Measurements from ENCODE around the gene ANKRD9. TPM values are rescaled to one million over a fixed set of nuclear protein-coding genes. Genes with fewer than 3 reads are reported as not detected.
A peak's percentile ranks its signal among the peaks of the same experiment; 100 is the strongest.

Gene ANKRD9
- polyA plus RNA-seq, 4 donors, result 21.2 to 88.4 (median 43.6) TPM

DNA sequence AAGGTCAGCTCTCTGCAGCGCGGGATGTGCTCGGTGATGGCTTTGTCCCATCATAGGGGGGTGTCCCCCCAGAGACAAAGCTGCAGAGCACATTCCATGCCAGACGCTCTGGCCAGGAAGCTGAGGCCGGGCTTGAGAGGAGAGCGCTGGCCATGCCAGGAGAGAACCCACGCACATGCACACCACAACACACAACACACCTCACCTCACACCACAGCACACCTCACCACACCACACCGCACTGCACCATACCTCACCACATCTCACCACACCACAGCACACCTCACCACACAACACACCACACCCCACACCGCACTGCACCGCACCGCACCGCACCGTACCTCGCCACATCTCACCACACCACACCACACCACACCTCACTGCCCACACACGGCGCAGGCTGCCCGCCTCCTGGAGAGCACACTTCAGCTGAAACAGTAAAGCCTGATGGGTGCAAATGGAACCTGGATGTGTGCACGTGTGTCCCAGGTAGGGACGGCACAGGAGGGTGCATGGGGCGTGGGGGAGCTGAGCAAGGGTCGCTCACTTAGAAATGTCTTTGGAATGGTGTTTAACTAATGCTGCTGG, 10.8 kb downstream of the ANKRD9 start:
- FAIRE-seq (no peak), DNase-seq (no peak)
- Histone ChIP-seq H3K36me3 (ENCODE audit: control insufficient read depth in 3 of 3, insufficient read depth in 2 of 3, low read depth in 1 of 3, low read length in 3 of 3) (peaks cover 0 to 60% (median 7%) of the 10 kb centered on the region in 3 donors), H3K4me1 (ENCODE audit: control insufficient read depth in 3 of 3, insufficient read depth in 2 of 3, low read depth in 1 of 3, low read length in 2 of 3) (peaks cover 2 to 7% (median 4%) of the 10 kb centered on the region in 3 donors), H3K4me3 (ENCODE audit: low read depth in 1 of 3, low read length in 3 of 3) (no peak overlapping the region), H3K9me3 (ENCODE audit: control insufficient read depth in 2 of 2, insufficient read depth in 1 of 2, low read depth in 1 of 2, low read length in 1 of 2) (no peaks in the 10 kb centered on the region), H3K27ac (ENCODE audit: low read depth in 1 of 3, low read length in 2 of 3) (peak overlapping the region in 1 of 3 donors; percentile 36), H3K27me3 (ENCODE audit: control insufficient read depth in 3 of 3, insufficient read depth in 3 of 3, low read length in 3 of 3) (no peaks in the 10 kb centered on the region)
- 88 to 90% (median 88%) methylated on average over 21 of the region's 21 CpGs for WGBS, 3 donors

DNA sequence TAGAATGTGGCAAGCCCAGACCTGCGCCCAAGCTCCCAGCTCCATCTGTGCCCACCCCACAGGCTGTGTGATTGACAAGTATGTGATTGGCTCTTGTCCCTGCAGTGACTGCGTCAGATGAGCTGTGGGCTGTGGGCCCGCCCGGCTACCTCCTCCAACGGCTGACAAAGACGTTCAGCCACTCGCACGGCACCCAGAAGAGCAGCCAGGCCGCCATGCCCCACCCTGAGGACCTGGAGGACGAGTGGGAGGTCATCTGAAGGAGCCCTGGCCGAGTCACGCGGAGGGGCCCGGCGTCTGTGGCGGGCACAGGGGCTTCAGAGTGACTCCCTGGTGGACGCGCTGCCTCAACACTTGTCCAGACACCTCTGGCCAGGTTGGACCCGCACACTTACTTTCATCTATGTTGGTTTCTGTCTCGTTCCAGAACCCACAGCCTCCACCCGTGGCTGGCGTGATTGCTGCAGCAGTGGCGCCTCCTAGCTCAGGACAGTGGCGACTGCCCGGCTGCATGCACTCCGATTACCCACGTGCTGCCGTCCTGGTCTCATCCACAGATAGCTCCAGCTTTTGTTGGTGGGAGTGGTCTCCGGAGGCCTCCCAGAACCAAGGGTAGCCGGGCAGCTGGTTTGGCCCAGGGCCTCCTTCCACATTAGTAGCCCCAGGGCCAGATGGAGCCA, 11.4 kb downstream of the ANKRD9 start:
- Histone ChIP-seq H3K4me3 (ENCODE audit: low read depth in 1 of 3, low read length in 3 of 3) (no peak overlapping the region), H3K9me3 (ENCODE audit: control insufficient read depth in 2 of 2, insufficient read depth in 1 of 2, low read depth in 1 of 2, low read length in 1 of 2) (no peaks in the 10 kb centered on the region), H3K27ac (ENCODE audit: low read depth in 1 of 3, low read length in 2 of 3) (no peak overlapping the region), H3K4me1 (ENCODE audit: control insufficient read depth in 3 of 3, insufficient read depth in 2 of 3, low read depth in 1 of 3, low read length in 2 of 3) (peaks cover 2 to 7% (median 4%) of the 10 kb centered on the region in 3 donors), H3K27me3 (ENCODE audit: control insufficient read depth in 3 of 3, insufficient read depth in 3 of 3, low read length in 3 of 3) (no peaks in the 10 kb centered on the region), H3K36me3 (ENCODE audit: control insufficient read depth in 3 of 3, insufficient read depth in 2 of 3, low read depth in 1 of 3, low read length in 3 of 3) (peaks cover 0 to 64% (median 7%) of the 10 kb centered on the region in 3 donors)
- WGBS, 3 donors, result 71 to 81% (median 74%) methylated on average over 26 to 30 of the region's 30 CpGs
- DNase-seq (peak in 1 of 2 donors; percentile 58), FAIRE-seq (no peak)

GRCh38 chr14:102496958-102497744, 12.4 kb downstream of the ANKRD9 start:
- no peak for FAIRE-seq
- peaks cover 0 to 70% (median 7%) of the 10 kb centered on the region in 3 donors for H3K36me3 ChIP-seq (ENCODE audit: control insufficient read depth in 3 of 3, insufficient read depth in 2 of 3, low read depth in 1 of 3, low read length in 3 of 3)
- 95% methylated on average over 42 of the region's 42 CpGs for WGBS, 3 donors
- H3K27ac ChIP-seq (ENCODE audit: low read depth in 1 of 3, low read length in 2 of 3), result no peak overlapping the region
- peaks cover 2 to 7% (median 4%) of the 10 kb centered on the region in 3 donors for H3K4me1 ChIP-seq (ENCODE audit: control insufficient read depth in 3 of 3, insufficient read depth in 2 of 3, low read depth in 1 of 3, low read length in 2 of 3)
- H3K27me3 ChIP-seq (ENCODE audit: control insufficient read depth in 3 of 3, insufficient read depth in 3 of 3, low read length in 3 of 3), result no peaks in the 10 kb centered on the region
- H3K9me3 ChIP-seq (ENCODE audit: control insufficient read depth in 2 of 2, insufficient read depth in 1 of 2, low read depth in 1 of 2, low read length in 1 of 2), result no peaks in the 10 kb centered on the region
- no peak for DNase-seq
- no peak overlapping the region for H3K4me3 ChIP-seq (ENCODE audit: low read depth in 1 of 3, low read length in 3 of 3)

- 95 to 97% (median 95%) methylated on average over 11 of the region's 11 CpGs for WGBS, 3 donors
- H3K4me1 ChIP-seq (ENCODE audit: control insufficient read depth in 3 of 3, insufficient read depth in 2 of 3, low read depth in 1 of 3, low read length in 2 of 3), result peaks cover 2 to 7% (median 4%) of the 10 kb centered on the region in 3 donors
- DNase-seq, result no peak
These were observed 13.3 kb downstream of the ANKRD9 start for GRCh38 chr14:102496331-102496691.

GRCh38 chr14:102495491-102496330, 13.9 kb downstream of the ANKRD9 start:
- Histone ChIP-seq H3K4me3 (ENCODE audit: low read depth in 1 of 3, low read length in 3 of 3) (no peak overlapping the region), H3K27me3 (ENCODE audit: control insufficient read depth in 3 of 3, insufficient read depth in 3 of 3, low read length in 3 of 3) (no peaks in the 10 kb centered on the region), H3K36me3 (ENCODE audit: control insufficient read depth in 3 of 3, insufficient read depth in 2 of 3, low read depth in 1 of 3, low read length in 3 of 3) (peaks cover 0 to 65% (median 5%) of the 10 kb centered on the region in 3 donors), H3K4me1 (ENCODE audit: control insufficient read depth in 3 of 3, insufficient read depth in 2 of 3, low read depth in 1 of 3, low read length in 2 of 3) (peaks cover under 1 to 7% (median 2%) of the 10 kb centered on the region in 3 donors), H3K9me3 (ENCODE audit: control insufficient read depth in 2 of 2, insufficient read depth in 1 of 2, low read depth in 1 of 2, low read length in 1 of 2) (no peaks in the 10 kb centered on the region), H3K27ac (ENCODE audit: low read depth in 1 of 3, low read length in 2 of 3) (no peak overlapping the region)
- WGBS, 3 donors, result 95 to 96% (median 95%) methylated on average over 26 of the region's 26 CpGs
- DNase-seq (no peak), FAIRE-seq (no peak)

More at GRCh38 chr14:102496331-102496691, 13.3 kb downstream of the ANKRD9 start:
- no peak overlapping the region for H3K27ac ChIP-seq (ENCODE audit: low read depth in 1 of 3, low read length in 2 of 3)
- H3K4me3 ChIP-seq (ENCODE audit: low read depth in 1 of 3, low read length in 3 of 3), result no peak overlapping the region
- H3K27me3 ChIP-seq (ENCODE audit: control insufficient read depth in 3 of 3, insufficient read depth in 3 of 3, low read length in 3 of 3), result no peaks in the 10 kb centered on the region
- no peak for FAIRE-seq
- no peaks in the 10 kb centered on the region for H3K9me3 ChIP-seq (ENCODE audit: control insufficient read depth in 2 of 2, insufficient read depth in 1 of 2, low read depth in 1 of 2, low read length in 1 of 2)
- peaks cover 0 to 68% (median 7%) of the 10 kb centered on the region in 3 donors for H3K36me3 ChIP-seq (ENCODE audit: control insufficient read depth in 3 of 3, insufficient read depth in 2 of 3, low read depth in 1 of 3, low read length in 3 of 3)

- H3K4me1 ChIP-seq (ENCODE audit: control insufficient read depth in 3 of 3, insufficient read depth in 2 of 3, low read depth in 1 of 3, low read length in 2 of 3), result peaks cover 0 to 7% (median 2%) of the 10 kb centered on the region in 3 donors
- DNase-seq (no peak), FAIRE-seq (no peak)
- H3K27me3 ChIP-seq (ENCODE audit: control insufficient read depth in 3 of 3, insufficient read depth in 3 of 3, low read length in 3 of 3), result no peaks in the 10 kb centered on the region
- no peak overlapping the region for H3K4me3 ChIP-seq (ENCODE audit: low read depth in 1 of 3, low read length in 3 of 3)
- no peaks in the 10 kb centered on the region for H3K9me3 ChIP-seq (ENCODE audit: control insufficient read depth in 2 of 2, insufficient read depth in 1 of 2, low read depth in 1 of 2, low read length in 1 of 2)
- no peak overlapping the region for H3K27ac ChIP-seq (ENCODE audit: low read depth in 1 of 3, low read length in 2 of 3)
- H3K36me3 ChIP-seq (ENCODE audit: control insufficient read depth in 3 of 3, insufficient read depth in 2 of 3, low read depth in 1 of 3, low read length in 3 of 3), result peaks cover 0 to 51% (median 5%) of the 10 kb centered on the region in 3 donors
- 95 to 98% (median 97%) methylated on average over 15 of the region's 15 CpGs for WGBS, 3 donors
These were observed 16.0 kb downstream of the ANKRD9 start for GRCh38 chr14:102493585-102493984.

DNA sequence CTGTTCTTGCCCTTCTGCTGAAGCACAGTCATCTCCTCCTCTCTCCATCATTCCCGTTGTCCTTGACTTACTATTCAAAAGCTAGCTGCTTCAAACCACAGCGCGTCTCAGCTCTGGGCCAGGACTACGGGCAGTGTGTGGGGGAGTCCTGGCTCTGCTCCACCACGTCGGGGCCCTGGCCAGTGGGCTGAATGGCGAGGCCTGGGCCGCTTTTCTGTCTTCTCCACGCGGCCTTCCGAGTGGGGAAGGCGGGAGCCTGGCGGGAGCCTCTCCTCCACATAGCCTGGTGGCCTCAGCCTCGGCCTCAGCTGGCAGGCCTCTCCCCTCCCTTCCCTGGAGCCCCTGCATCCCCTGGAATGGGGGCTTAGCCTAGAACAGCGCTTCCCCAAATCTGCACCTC, 16.5 kb downstream of the ANKRD9 start:
- DNase-seq (no peak), FAIRE-seq (no peak)
- 93 to 94% (median 93%) methylated on average over 15 of the region's 15 CpGs for WGBS, 3 donors
- Histone ChIP-seq H3K4me1 (ENCODE audit: control insufficient read depth in 3 of 3, insufficient read depth in 2 of 3, low read depth in 1 of 3, low read length in 2 of 3) (peaks cover 0 to 6% (median 2%) of the 10 kb centered on the region in 3 donors), H3K27me3 (ENCODE audit: control insufficient read depth in 3 of 3, insufficient read depth in 3 of 3, low read length in 3 of 3) (no peaks in the 10 kb centered on the region), H3K9me3 (ENCODE audit: control insufficient read depth in 2 of 2, insufficient read depth in 1 of 2, low read depth in 1 of 2, low read length in 1 of 2) (no peaks in the 10 kb centered on the region), H3K4me3 (ENCODE audit: low read depth in 1 of 3, low read length in 3 of 3) (no peak overlapping the region), H3K27ac (ENCODE audit: low read depth in 1 of 3, low read length in 2 of 3) (no peak overlapping the region), H3K36me3 (ENCODE audit: control insufficient read depth in 3 of 3, insufficient read depth in 2 of 3, low read depth in 1 of 3, low read length in 3 of 3) (peaks cover 0 to 46% (median 2%) of the 10 kb centered on the region in 3 donors)

DNA sequence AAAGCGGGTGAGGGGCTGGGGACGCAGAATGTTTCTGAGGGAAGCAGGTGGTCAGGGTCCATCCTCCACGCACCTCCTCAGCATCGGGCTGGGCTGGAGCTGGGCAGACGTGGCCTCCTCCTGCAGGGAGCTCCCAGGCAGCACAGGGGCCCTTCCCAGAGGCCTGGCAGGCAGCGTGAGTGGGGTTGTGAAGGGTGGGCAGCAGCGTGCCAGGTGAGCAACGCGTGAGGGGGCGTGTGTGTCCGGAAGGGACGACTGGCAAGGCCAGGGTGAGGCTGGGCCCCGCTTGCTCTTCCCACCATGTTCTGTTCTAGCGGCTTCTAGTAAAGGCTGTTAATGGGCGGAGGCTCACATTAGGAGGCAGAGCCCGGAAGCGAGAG, 17.1 kb downstream of the ANKRD9 start:
- no peak for DNase-seq
- Histone ChIP-seq H3K27ac (ENCODE audit: low read depth in 1 of 3, low read length in 2 of 3) (no peak overlapping the region), H3K9me3 (ENCODE audit: control insufficient read depth in 2 of 2, insufficient read depth in 1 of 2, low read depth in 1 of 2, low read length in 1 of 2) (no peaks in the 10 kb centered on the region), H3K36me3 (ENCODE audit: control insufficient read depth in 3 of 3, insufficient read depth in 2 of 3, low read depth in 1 of 3, low read length in 3 of 3) (peaks cover 0 to 40% (median 0%) of the 10 kb centered on the region in 3 donors), H3K4me1 (ENCODE audit: control insufficient read depth in 3 of 3, insufficient read depth in 2 of 3, low read depth in 1 of 3, low read length in 2 of 3) (peaks cover 0 to under 1% (median 0%) of the 10 kb centered on the region in 3 donors), H3K27me3 (ENCODE audit: control insufficient read depth in 3 of 3, insufficient read depth in 3 of 3, low read length in 3 of 3) (no peaks in the 10 kb centered on the region), H3K4me3 (ENCODE audit: low read depth in 1 of 3, low read length in 3 of 3) (no peak overlapping the region)
- 90 to 93% (median 91%) methylated on average over 17 of the region's 17 CpGs for WGBS, 3 donors
- no peak for FAIRE-seq

Data from small intestine (tissue), 7 donors.